Nephron (organoid): Measurements from ENCODE around the gene TBC1D10A.

Source experiments
- H3K27ac Mint-ChIP-seq, 3 experiments: 2 replicates each; pipeline ENCODE4 v1.8.0; 2020; ENCODE audit warnings: mixed read lengths in 3 of 3, mild to moderate bottlenecking in 2 of 3, moderate library complexity in 1 of 3
- H3K27me3 Mint-ChIP-seq: 2 replicates; pipeline ENCODE4 v1.8.0; 2021; ENCODE audit warnings: low read depth, mild to moderate bottlenecking, moderate library complexity, mixed read lengths
- H3K36me3 Mint-ChIP-seq: 2 replicates; pipeline ENCODE4 v1.8.0; 2020; ENCODE audit warnings: low read depth, mixed read lengths
- H3K4me1 Mint-ChIP-seq: 2 replicates; pipeline ENCODE4 v1.8.0; 2020; ENCODE audit warnings: mixed read lengths
- H3K4me3 Mint-ChIP-seq, 3 experiments: 2 replicates each; pipeline ENCODE4 v1.8.0; 2020; ENCODE audit warnings: mild to moderate bottlenecking in 3 of 3, mixed read lengths in 3 of 3, moderate library complexity in 2 of 3
- H3K9me3 Mint-ChIP-seq: 2 replicates; pipeline ENCODE4 v1.8.0; 2020; ENCODE audit warnings: mixed read lengths
- TF ChIP-seq, protein P1 (sequence below), 3 experiments: fragments of 200-600 bp; sonication (generic); IDR thresholded peaks; one replicate each; pipeline ENCODE4 v1.5.0; 2021; ENCODE audit warnings: antibody characterized with exemption in 3 of 3; ENCODE audit not compliant: unreplicated experiment in 3 of 3

TBC1D10A gene

DNA sequence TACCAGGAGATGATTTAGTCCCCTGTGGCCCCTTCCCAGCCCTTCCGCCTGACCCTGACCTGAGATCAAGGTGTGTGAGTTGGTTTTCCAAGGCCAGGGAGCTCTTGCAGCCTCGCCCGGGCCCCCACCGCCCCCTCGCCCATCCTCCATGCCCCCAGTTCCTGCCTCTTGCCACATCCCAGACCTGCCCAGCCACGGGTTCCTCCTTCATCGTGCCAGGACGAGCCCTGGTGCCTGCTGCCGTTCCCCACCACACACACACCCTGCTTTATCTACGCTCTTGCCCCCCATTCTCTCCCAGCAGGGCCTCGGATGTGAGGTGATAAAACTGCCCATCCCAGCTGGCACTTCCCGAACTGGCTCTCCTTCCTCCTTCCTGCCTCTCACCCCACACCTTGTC, 78.8 kb downstream of the TBC1D10A start:
- peak overlapping the region; percentile 43 to 67 (median 64) for H3K4me3 Mint-ChIP-seq
- peak overlapping the region in 2 of 3 experiments; percentile 22 to 34 for H3K27ac Mint-ChIP-seq
- TF ChIP-seq, protein P1, sequence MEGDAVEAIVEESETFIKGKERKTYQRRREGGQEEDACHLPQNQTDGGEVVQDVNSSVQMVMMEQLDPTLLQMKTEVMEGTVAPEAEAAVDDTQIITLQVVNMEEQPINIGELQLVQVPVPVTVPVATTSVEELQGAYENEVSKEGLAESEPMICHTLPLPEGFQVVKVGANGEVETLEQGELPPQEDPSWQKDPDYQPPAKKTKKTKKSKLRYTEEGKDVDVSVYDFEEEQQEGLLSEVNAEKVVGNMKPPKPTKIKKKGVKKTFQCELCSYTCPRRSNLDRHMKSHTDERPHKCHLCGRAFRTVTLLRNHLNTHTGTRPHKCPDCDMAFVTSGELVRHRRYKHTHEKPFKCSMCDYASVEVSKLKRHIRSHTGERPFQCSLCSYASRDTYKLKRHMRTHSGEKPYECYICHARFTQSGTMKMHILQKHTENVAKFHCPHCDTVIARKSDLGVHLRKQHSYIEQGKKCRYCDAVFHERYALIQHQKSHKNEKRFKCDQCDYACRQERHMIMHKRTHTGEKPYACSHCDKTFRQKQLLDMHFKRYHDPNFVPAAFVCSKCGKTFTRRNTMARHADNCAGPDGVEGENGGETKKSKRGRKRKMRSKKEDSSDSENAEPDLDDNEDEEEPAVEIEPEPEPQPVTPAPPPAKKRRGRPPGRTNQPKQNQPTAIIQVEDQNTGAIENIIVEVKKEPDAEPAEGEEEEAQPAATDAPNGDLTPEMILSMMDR (IDR thresholded peaks at IDR 0.05; ENCODE audit: unreplicated experiment in 3 of 3) = no peak
- no peaks in the 10 kb centered on the region for H3K36me3 Mint-ChIP-seq
- no peaks in the 10 kb centered on the region for H3K9me3 Mint-ChIP-seq
- peaks cover 47% of the 10 kb centered on the region for H3K4me1 Mint-ChIP-seq
- H3K27me3 Mint-ChIP-seq = peaks cover 44% of the 10 kb centered on the region

DNA sequence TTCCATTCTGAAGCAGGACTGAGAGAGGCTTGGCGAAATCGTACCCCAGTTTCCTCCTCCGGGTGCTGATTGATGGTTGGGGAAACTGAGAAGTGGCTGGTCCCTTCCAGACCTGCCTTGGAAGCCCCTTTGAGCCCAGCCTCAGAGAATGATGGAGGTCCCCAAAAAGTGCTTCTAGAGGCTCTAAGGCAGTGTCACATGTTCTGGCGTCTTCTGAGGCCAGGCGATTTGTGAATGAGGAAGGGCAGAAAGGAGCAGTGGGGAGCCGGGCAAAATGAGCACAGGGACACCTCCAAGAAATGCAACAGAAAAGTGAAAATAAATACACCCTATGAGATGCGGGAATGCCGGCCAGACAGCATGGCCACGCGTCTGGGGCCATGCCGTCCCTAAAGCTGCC, 79.2 kb downstream of the TBC1D10A start:
- Mint-ChIP-seq H3K27ac (peak overlapping the region in 2 of 3 experiments; percentile 22 to 31), H3K4me3 (peak overlapping the region; percentile 32 to 82 (median 43)), H3K27me3 (peaks cover 49% of the 10 kb centered on the region), H3K36me3 (no peaks in the 10 kb centered on the region), H3K9me3 (no peaks in the 10 kb centered on the region), H3K4me1 (peaks cover 47% of the 10 kb centered on the region)
- TF ChIP-seq, protein P1 (IDR thresholded peaks at IDR 0.05; ENCODE audit: unreplicated experiment in 3 of 3) = no peak

DNA sequence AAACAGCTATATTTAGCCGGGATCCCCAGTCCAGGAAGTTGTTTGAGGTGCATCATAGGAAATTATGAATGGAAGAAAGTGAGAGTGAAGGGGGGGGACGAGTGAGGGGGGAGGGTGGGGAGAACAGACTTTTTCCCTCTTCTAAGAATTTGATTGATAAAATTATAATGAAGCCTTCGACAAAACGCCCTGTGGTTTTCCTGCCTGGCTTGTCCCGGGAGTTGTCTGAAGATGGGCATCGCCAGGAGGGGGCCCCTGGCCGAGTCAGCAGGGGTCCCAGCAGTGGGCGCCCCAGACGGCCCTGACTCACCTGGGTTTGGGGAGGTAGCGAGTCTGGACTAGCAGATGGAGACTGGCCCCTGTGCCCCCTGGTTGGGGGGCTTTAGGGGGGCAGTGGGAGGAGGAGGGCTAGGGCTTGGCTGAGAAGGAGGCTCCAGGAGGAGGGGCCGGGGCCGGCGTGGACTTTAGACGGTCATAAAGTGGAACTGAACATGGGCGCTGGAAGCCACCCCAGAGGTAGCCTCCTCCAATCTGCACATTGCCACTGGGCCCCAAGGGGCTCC, 79.8 kb downstream of the TBC1D10A start:
- Mint-ChIP-seq H3K27me3 (peaks cover 53% of the 10 kb centered on the region), H3K4me3 (peak overlapping the region; percentile 57 to 82 (median 64)), H3K9me3 (no peaks in the 10 kb centered on the region), H3K27ac (peak overlapping the region in 2 of 3 experiments; percentile 56 to 81), H3K4me1 (peaks cover 49% of the 10 kb centered on the region), H3K36me3 (no peaks in the 10 kb centered on the region)
- TF ChIP-seq, protein P1 (IDR thresholded peaks at IDR 0.05; ENCODE audit: unreplicated experiment in 3 of 3) = no peak

DNA sequence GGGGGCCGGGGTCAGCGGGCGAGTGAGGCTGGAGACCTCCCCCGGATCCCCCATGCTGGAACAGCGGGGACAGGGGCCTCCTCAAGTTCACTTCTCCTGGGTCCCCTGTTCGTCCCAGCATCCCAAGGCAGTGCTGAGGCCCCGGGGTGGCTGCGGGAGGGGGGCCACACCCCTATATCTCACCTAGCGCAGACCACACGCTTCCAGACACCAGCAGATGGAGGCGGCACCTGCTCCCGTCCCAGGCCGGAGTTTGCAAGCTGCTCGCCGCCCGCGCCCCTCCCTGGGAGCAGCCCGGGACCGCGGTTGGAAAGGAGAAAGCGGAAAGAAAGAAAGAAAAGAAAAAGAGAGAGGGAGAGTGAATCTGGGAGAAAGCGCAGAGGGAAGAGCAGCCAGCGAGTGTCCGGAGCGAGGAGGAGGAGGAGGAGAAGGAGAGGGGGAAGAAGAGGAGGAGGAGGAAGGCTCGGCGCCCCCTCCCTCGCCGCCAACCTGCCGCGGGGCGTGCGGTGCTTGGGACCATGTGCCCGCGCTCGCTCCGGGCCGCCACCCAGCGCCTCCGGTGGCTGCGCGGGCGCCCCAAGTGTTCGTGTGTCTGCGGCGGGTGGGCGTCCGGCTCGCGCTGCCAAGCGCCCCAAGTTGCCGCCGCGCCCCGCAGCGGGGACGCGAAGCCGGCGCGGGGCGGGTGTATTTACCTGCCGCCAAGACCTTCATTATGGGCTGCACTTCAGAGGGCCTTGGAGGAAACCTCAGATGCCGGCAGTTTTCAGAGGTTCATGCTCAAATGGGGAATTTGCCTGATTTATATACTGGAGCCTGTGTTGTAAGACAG, 80.5 kb downstream of the TBC1D10A start, which contains the start of gene LIF:
Gene LIF, minus strand, starts transcription at position 775 of the 829 bp plus-strand sequence. Its CDS starts 64 bp downstream, at position 711.
- Mint-ChIP-seq H3K9me3 (no peaks in the 10 kb centered on the region), H3K36me3 (no peaks in the 10 kb centered on the region), H3K27me3 (peaks cover 50% of the 10 kb centered on the region), H3K27ac (peak within 1 kb of the TSS; percentile 55 to 85 (median 56)), H3K4me3 (peak within 1 kb of the TSS; percentile 84 to 90 (median 89)), H3K4me1 (peaks cover 49% of the 10 kb centered on the region)
- TF ChIP-seq, protein P1 (IDR thresholded peaks at IDR 0.05; ENCODE audit: unreplicated experiment in 3 of 3) = peak in 1 of 3 experiments; percentile 19

DNA sequence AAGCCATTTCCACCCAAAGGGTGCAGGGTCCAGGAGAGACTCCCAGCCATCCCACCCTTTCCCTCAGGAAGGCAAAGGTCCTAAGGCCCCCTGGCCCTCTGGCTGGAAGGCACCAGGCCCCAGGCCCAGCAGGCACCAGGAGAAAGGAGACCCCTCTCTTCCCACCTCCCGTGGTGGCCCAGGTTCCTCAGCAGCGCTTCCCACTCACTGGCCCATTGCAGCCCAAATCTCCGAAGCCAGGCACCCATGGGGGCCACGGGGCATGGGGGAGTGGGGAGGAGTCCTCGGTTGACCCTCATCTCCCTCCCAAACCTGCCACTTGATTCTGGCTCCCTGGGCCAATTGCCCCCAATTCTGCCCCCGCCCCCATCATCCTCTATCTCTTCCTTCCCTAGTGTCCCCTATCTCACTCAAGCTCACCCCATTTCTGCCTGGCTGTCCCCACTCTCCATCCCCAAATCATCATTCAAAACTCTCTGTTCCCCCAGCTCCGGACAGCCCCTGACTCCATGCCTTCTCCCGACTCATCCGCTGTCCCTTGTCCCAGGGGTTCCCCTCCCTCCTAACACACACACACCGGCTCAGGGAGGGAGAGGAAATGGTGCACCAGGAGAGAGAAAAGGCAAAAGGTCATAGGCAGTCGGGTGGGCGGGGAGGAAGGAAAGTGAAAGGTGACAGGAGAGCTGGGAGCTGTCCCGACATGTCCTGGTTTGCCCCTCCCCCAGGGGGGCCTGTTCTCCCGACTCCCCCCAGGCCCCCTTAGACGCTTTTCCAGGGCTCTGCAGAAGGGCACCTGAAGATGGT, 81.4 kb downstream of the TBC1D10A start:
- Mint-ChIP-seq H3K27me3 (peaks cover 49% of the 10 kb centered on the region), H3K9me3 (no peaks in the 10 kb centered on the region), H3K27ac (peak overlapping the region in 1 of 3 experiments; percentile 12), H3K36me3 (no peaks in the 10 kb centered on the region), H3K4me1 (peaks cover 56% of the 10 kb centered on the region), H3K4me3 (peak overlapping the region; percentile 79 to 90 (median 83))
- TF ChIP-seq, protein P1 (IDR thresholded peaks at IDR 0.05; ENCODE audit: unreplicated experiment in 3 of 3) = no peak
